Lung (tissue), 16 donors: ENCODE measurements around the gene GABRG3. TPM values are rescaled to one million over a fixed set of nuclear protein-coding genes. Genes with fewer than 3 reads are reported as not detected.

Experiments used
- ATAC-seq: fragments of 200-7000 bp; cut with Tn5 transposase; one replicate; pipeline ENCODE4 v1.9.1; 2020; ENCODE audit warnings: moderate number of reproducible peaks; ENCODE audit not compliant: insufficient read depth, low FRiP score
- DNase-seq, 3 donors: peaks; one replicate each; pipeline ENCODE4 v3.0.0-alpha.2; 2013 to 2017
- H3K27ac ChIP-seq, 2 donors: one replicate each; pipeline ENCODE4 v1.5.1; 2013; ENCODE audit warnings: mild to moderate bottlenecking in 2 of 2, moderate library complexity in 2 of 2, control low read depth in 1 of 2, inconsistent platforms in 1 of 2, low read depth in 1 of 2, low read length in 1 of 2
- H3K27me3 ChIP-seq, 3 donors: one replicate each; pipeline ENCODE4 v1.5.1; 2013; ENCODE audit warnings: low read length in 2 of 3; ENCODE audit not compliant: control insufficient read depth in 3 of 3, insufficient read depth in 3 of 3
- H3K36me3 ChIP-seq, 4 donors: one replicate each; pipeline ENCODE4 v1.5.1; 2013; ENCODE audit warnings: low read length in 4 of 4, mild to moderate bottlenecking in 1 of 4, moderate library complexity in 1 of 4; ENCODE audit not compliant: control insufficient read depth in 4 of 4, insufficient read depth in 4 of 4
- H3K4me1 ChIP-seq, 5 donors: one replicate each; pipeline ENCODE4 v1.5.1; 2013; ENCODE audit warnings: low read length in 5 of 5, mild to moderate bottlenecking in 2 of 5, moderate library complexity in 1 of 5; ENCODE audit not compliant: control insufficient read depth in 5 of 5, insufficient read depth in 5 of 5
- H3K4me3 ChIP-seq: one replicate; pipeline ENCODE4 v1.5.1; 2013; ENCODE audit warnings: mild to moderate bottlenecking, control low read depth, moderate library complexity
- H3K9ac ChIP-seq, 2 donors: one replicate each; pipeline ENCODE4 v1.5.1; 2013; ENCODE audit warnings: low read length in 2 of 2, control low read depth in 1 of 2; ENCODE audit not compliant: insufficient read depth in 1 of 2
- H3K9me3 ChIP-seq, 4 donors: one replicate each; pipeline ENCODE4 v1.5.1; 2013; ENCODE audit warnings: low read length in 3 of 4, mild to moderate bottlenecking in 1 of 4, moderate library complexity in 1 of 4; ENCODE audit not compliant: control insufficient read depth in 4 of 4, insufficient read depth in 3 of 4
- CTCF ChIP-seq: IDR thresholded peaks from 2 replicates; pipeline ENCODE4 v1.5.1; 2012; ENCODE audit warnings: mild to moderate bottlenecking; ENCODE audit errors: control extremely low read depth, extremely low read depth
- WGBS, 2 donors: extraction: QIAGEN DNeasy Blood & Tissue Kit; methylation state at CpG; one replicate each; pipeline ENCODE4 v1.1.7; 2013; 5-methylcytosine and 5-hydroxymethylcytosine counted together
- long read RNA-seq, 5 donors: transcript quantifications; one replicate each; lab custom pipeline, GENCODE V29; 2026
- polyA plus RNA-seq, 2 donors: library from polyadenylated mRNA; stranded (reverse); fragments of 200-250 nt; gene quantifications; one replicate each; pipeline ENCODE4 v1.2.1, GENCODE V29; 2013
- total RNA-seq, 2 donors: library from RNA; depleted of rRNA in 1 of 2; stranded (reverse); fragments of >200 nt in 1 of 2; gene quantifications; one replicate each; pipeline ENCODE4 v1.2.1, GENCODE V29; 2014 to 2021
- donor health status: control.
- donor health status: control.
- donor health status: Bipolar disorder and iron deficiency.
- donor health status: healthy.
- donor health status: DM: yes; HTN: yes; CAD: no.

Gene GABRG3
- total RNA-seq (10 to 100 TPM in 1 of 2 donors, not detected in 1; 16.9 TPM), polyA plus RNA-seq (not detected)
- long read RNA-seq, donor 1, partial matches to known transcripts: 0 of 1 reads
- long read RNA-seq, donor 1, other reads (novel, unspliced or antisense): 0 of 1 reads
- long read RNA-seq, donor 2, partial matches to known transcripts: 0 of 2 reads
- long read RNA-seq, donor 2, other reads (novel, unspliced or antisense): 0 of 2 reads
- long read RNA-seq, donor 3, partial matches to known transcripts: 0 of 2 reads
- long read RNA-seq, donor 3, other reads (novel, unspliced or antisense): 0 of 2 reads
- long read RNA-seq, donor 4: 0 reads
- long read RNA-seq, donor 5, partial matches to known transcripts: 0 of 1 reads
- long read RNA-seq, donor 5, other reads (novel, unspliced or antisense): 0 of 1 reads

- DNase-seq (peak; percentile 83 to 88 (median 85)), ATAC-seq (no peak)
- 1 to 2% methylated on average over 33 of the region's 33 CpGs for WGBS, 2 donors
- TF ChIP-seq CTCF: no peak
- H3K4me1 ChIP-seq: peaks cover 0 to 19% (median 7%) of the 10 kb centered on the region in 5 donors
- peaks cover 0 to 17% (median 8%) of the 10 kb centered on the region in 3 donors for H3K27me3 ChIP-seq
- peak within 1 kb of the TSS in 1 of 2 donors; percentile 53 for H3K9ac ChIP-seq
- no peak within 1 kb of the TSS for H3K27ac ChIP-seq
- H3K36me3 ChIP-seq: no peaks in the 10 kb centered on the region
- H3K9me3 ChIP-seq: no peaks in the 10 kb centered on the region
- no peak within 1 kb of the TSS for H3K4me3 ChIP-seq
Measured at GRCh38 chr15:26970712-26971210, at the start of gene GABRG3. Gene GABRG3, plus strand, starts transcription at chr15:26971181.

GRCh38 chr15:26921433-26921832, 49.5 kb upstream of the GABRG3 start:
- no peaks in the 10 kb centered on the region for H3K4me1 ChIP-seq
- no peak overlapping the region for H3K9ac ChIP-seq
- no peak for TF ChIP-seq CTCF
- H3K36me3 ChIP-seq: no peaks in the 10 kb centered on the region
- 71 to 81% methylated on average over 1 of the region's 1 CpG for WGBS, 2 donors
- peaks cover 0 to 10% (median 4%) of the 10 kb centered on the region in 4 donors for H3K9me3 ChIP-seq
- no peak overlapping the region for H3K27ac ChIP-seq
- H3K27me3 ChIP-seq: no peaks in the 10 kb centered on the region
- H3K4me3 ChIP-seq: no peak overlapping the region
- DNase-seq (no peak), ATAC-seq (no peak)

- WGBS, 2 donors: 82 to 85% methylated on average over 2 of the region's 2 CpGs
- DNase-seq: no peak
- Histone ChIP-seq H3K9ac (no peak overlapping the region), H3K27ac (no peak overlapping the region), H3K27me3 (no peaks in the 10 kb centered on the region), H3K4me1 (no peaks in the 10 kb centered on the region), H3K9me3 (peaks cover 0 to 7% (median 2%) of the 10 kb centered on the region in 4 donors), H3K36me3 (no peaks in the 10 kb centered on the region), H3K4me3 (no peak overlapping the region)
- ATAC-seq: no peak
- no peak for TF ChIP-seq CTCF
Measured at GRCh38 chr15:26926081-26926480, 44.9 kb upstream of the GABRG3 start.
